ENCODE results near the gene IPO9.

Gene IPO9

DNA sequence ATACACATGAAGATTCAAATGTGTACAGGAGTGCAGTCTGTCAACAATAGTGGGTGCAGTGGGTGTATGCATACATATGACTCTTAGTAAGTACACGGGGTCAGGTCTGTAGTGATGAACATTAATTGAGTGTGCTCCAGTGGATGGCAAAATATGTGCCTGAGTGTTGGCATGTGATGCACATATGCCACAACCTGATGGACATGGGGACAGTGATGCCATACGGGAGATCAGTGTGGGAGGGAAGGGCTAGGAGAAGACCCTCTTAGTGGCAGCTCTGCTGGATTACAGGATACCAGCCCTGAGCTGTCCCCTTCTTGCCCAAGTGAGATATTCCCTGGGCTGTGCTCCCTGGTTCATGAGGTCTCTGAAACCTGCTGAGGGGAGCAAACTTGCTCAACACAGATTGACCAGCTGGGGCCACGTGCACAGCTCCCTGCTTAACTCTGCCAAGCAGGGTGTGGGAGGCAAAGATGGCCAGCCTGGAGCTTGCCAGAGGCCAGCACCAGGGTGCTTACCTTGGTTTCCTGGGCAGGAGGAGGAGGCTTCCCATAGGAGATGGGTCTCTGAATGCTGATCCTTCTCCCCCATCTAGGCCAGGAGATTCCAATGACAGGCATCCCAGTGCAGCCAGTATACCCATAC is 62.0 kb downstream of the IPO9 start:
- Histone ChIP-seq H3K9me3 (no peaks in the 10 kb centered on the region), H3K27me3 (ENCODE audit: low read depth) (peaks cover 12% of the 10 kb centered on the region; the same call in 1 of the 2 replicates), H3K4me3 (no peak overlapping the region), H3K36me3 (replicated peaks) (no peaks in the 10 kb centered on the region), H3K4me1 (no peaks in the 10 kb centered on the region)
- in situ Hi-C loops (cut with MboI; ENCODE audit: low sequenced_read_pairs), result loop anchor here (5.0 to 10.0 kb wide), 2 partner anchors 81 to 224 kb away; no protein-coding TSS in a partner anchor
- no peak for DNase-seq (ENCODE audit: low spot score in 2 of 2)

DNA sequence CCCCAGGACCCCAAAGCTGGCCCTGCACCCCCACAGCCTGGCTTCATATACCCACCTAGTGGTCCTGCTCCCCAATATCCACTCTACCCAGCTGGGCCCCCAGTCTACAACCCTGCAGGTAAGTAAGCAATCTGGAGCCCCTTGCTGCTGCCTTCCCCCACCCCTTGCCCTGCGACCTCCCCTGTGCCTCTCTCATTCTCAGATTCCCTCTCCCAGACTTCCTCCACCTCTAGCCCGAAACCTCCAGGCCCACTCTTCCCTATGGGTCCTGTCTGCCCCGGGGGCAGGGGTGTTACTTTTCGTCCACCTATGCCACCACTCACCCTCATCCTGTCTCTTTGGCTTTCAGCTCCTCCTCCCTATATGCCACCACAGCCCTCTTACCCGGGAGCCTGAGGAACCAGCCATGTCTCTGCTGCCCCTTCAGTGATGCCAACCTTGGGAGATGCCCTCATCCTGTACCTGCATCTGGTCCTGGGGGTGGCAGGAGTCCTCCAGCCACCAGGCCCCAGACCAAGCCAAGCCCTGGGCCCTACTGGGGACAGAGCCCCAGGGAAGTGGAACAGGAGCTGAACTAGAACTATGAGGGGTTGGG is 62.6 kb downstream of the IPO9 start:
- H3K9me3 ChIP-seq, result no peaks in the 10 kb centered on the region
- in situ Hi-C loops (cut with MboI; ENCODE audit: low sequenced_read_pairs), result loop anchor here (5.0 to 10.0 kb wide), 2 partner anchors 81 to 223 kb away; no protein-coding TSS in a partner anchor
- H3K36me3 ChIP-seq (replicated peaks), result no peaks in the 10 kb centered on the region
- H3K4me1 ChIP-seq, result peaks cover 3% of the 10 kb centered on the region; the same call in 1 of the 2 replicates
- peaks cover 12% of the 10 kb centered on the region; the same call in 1 of the 2 replicates for H3K27me3 ChIP-seq (ENCODE audit: low read depth)
- DNase-seq (ENCODE audit: low spot score in 2 of 2), result no peak
- H3K4me3 ChIP-seq, result no peak overlapping the region

DNA sequence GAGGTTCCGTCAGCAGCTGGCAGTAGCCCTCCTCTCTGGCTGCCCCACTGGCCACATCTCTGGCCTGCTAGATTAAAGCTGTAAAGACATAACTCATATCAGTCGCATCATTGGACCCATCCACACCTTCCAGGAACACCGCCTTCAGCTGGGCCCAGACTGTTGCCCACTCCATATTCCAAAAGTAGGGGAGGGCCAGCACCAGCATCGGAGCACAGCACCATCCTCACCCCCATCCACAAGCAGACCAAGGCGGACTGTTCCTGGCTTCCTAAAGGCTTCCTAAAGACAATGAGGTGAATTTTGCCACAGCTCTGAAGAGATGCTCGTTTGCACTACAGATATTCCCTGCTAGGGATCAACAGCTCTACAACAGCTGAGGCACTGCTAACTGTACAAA is 63.3 kb downstream of the IPO9 start:
- no peak for DNase-seq (ENCODE audit: low spot score in 2 of 2)
- Histone ChIP-seq H3K27me3 (ENCODE audit: low read depth) (peaks cover 12% of the 10 kb centered on the region; the same call in 1 of the 2 replicates), H3K4me1 (peaks cover 3% of the 10 kb centered on the region; the same call in 1 of the 2 replicates), H3K9me3 (no peaks in the 10 kb centered on the region), H3K36me3 (replicated peaks) (no peaks in the 10 kb centered on the region), H3K4me3 (no peak overlapping the region)
- in situ Hi-C loops (cut with MboI; ENCODE audit: low sequenced_read_pairs), result loop anchor here (5.0 to 10.0 kb wide), 2 partner anchors 80 to 223 kb away; no protein-coding TSS in a partner anchor

DNA sequence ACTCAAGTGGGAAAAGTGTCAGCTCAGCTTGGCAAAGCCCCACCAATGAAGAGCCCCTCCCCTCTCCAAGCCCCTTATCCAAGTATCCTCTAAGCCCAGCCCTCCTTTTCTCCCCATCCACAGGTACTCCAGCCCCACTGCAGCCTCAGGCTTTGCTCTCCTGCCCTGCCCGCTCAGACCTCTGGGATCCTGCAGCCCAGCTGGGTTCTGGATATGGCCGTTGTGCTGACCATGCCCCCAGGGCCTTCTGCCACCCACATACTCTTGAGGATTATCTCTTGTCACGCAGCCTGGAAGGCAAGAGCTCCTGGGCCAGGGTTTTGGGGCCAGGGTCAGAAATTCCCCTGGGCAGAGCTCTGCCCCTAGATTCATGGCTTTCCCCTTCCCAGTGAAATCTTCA is 64.5 kb downstream of the IPO9 start:
- Histone ChIP-seq H3K9me3 (no peaks in the 10 kb centered on the region), H3K36me3 (replicated peaks) (no peaks in the 10 kb centered on the region), H3K27me3 (ENCODE audit: low read depth) (peaks cover 5% of the 10 kb centered on the region), H3K4me3 (no peak overlapping the region), H3K4me1 (peaks cover 3% of the 10 kb centered on the region; the same call in 1 of the 2 replicates)
- in situ Hi-C loops (cut with MboI; ENCODE audit: low sequenced_read_pairs), result loop anchor here (5.0 to 10.0 kb wide), 2 partner anchors 79 to 221 kb away; no protein-coding TSS in a partner anchor
- DNase-seq (ENCODE audit: low spot score in 2 of 2), result peak in 1 of 2 experiments; percentile 30

DNA sequence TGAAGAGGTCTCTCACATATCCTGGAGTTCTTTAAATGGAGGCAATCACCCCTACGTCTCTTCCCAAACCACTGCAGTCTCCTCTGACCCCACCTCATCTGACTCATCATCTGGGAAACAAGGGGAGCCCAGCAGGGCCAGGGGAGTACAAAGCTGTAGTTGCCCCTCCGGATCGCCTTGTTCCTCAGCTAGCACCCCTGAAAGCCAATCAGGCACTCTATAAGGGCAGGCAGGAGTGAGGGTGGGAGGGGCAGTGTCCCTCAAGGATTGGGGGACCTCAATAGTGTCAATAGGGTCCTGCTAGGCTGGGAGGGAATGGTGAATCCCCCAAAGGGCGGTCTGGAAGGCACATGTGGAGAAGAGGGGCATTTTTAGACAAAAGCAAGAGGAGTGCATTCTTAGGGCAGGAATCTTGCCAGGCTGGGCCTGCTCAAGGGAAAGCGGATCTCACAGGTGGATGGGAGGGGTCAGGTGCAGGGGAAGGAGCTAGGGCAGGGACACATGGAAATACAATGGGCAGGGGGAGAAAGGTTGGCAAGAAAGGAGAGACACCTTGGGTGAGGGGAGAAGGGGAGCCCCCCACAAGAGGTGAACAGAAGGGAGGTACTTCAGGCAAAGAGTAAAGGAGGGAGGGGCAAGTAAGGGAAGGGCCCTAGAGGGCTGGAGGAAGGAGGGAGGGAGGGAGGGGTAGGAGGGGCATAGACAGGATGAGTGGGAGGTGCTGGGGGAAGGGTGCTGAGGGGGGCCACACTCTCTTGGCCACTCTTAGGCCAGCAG is 65.6 kb downstream of the IPO9 start:
- no peaks in the 10 kb centered on the region for H3K36me3 ChIP-seq (replicated peaks)
- in situ Hi-C loops (cut with MboI; ENCODE audit: low sequenced_read_pairs), result loop anchor here (5.0 to 10.0 kb wide), 2 partner anchors 78 to 220 kb away; no protein-coding TSS in a partner anchor
- no peak overlapping the region for H3K4me3 ChIP-seq
- peaks cover 3% of the 10 kb centered on the region; the same call in 1 of the 2 replicates for H3K4me1 ChIP-seq
- H3K9me3 ChIP-seq, result no peaks in the 10 kb centered on the region
- peaks cover 7% of the 10 kb centered on the region for H3K27me3 ChIP-seq (ENCODE audit: low read depth)
- DNase-seq (ENCODE audit: low spot score in 2 of 2), result no peak

DNA sequence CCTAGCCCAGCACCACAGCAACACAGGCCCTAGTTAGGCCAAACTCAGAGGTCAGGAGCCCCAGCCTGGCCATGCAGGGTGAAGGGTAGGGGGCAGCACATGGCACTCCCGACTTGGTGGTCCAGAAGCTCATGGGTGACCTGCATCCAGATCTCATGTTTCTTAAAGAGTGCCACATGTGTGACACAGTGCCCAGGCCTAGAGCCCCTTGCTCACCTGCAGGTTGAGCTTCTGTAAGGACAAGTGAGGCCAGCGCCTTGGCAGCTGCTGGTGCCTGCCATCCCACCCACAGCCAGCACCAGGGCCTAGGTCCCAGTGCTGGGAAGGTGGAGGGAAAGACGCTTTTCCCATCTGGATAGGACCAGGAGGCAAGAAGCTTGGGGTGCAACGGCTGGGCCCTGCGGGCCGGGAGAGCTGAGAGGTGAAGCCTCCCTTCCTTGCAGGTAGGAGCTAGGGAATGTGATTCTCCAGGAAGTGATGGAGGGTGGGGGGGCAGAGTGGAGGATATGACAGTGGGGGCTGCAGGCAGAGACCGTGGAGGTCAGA is 66.2 kb downstream of the IPO9 start:
- H3K9me3 ChIP-seq, result no peaks in the 10 kb centered on the region
- peaks cover 3% of the 10 kb centered on the region; the same call in 1 of the 2 replicates for H3K4me1 ChIP-seq
- DNase-seq (ENCODE audit: low spot score in 2 of 2), result no peak
- in situ Hi-C loops (cut with MboI; ENCODE audit: low sequenced_read_pairs), result loop anchor here (10.0 kb wide), 1 partner anchor 220 kb away; no protein-coding TSS in a partner anchor
- H3K27me3 ChIP-seq (ENCODE audit: low read depth), result peaks cover 13% of the 10 kb centered on the region; the same call in 1 of the 2 replicates
- H3K36me3 ChIP-seq (replicated peaks), result no peaks in the 10 kb centered on the region
- no peak overlapping the region for H3K4me3 ChIP-seq

DNA sequence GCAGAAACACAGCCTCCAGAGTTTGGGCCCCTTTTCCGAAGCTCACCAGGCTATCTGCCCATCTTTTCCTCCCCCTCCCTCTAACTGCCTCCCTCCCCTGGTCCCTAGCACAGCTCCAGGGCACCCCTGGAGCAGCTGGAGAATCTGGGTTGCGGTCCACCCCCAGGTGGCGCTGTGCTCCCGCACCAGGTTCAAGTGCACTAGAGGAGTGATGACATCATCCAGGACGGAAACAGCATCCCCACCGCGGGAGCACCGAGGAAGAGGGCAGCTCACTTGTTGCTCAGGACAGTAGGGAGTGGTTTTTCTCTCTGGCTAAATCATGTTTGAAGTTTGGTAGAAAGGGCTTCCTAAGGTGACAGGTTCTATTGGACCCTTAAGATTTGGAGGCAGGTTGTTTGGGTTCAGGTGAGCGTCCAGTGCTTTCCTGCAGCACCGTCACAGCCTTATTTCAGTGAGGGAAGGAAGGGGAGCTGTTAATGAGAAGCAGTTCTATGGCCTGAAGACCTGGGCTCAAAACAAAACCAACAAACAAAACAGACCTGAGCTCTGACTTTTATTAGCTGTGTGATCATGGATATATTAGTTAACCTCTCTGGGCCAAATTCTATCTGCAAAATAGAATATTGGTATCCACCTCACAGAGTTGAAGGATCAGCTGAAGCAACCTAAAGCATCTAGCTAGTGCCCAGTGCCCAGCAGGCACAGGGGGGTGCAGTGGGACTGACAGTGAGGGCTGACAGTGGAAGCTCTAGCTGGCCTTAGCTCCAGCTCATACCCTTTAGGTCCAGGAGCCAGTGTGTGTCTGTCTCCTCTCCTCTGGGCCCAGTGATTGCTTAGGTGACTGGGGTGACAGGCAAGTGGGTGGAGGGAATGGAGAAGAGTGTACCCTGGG is 67.2 kb downstream of the IPO9 start:
- in situ Hi-C loops (cut with MboI; ENCODE audit: low sequenced_read_pairs), result loop anchor here (10.0 kb wide), 1 partner anchor 219 kb away; no protein-coding TSS in a partner anchor
- peaks cover 3% of the 10 kb centered on the region; the same call in 1 of the 2 replicates for H3K4me1 ChIP-seq
- peaks cover 12% of the 10 kb centered on the region; the same call in 1 of the 2 replicates for H3K27me3 ChIP-seq (ENCODE audit: low read depth)
- DNase-seq (ENCODE audit: low spot score in 2 of 2), result peak; percentile 74 to 93
- no peaks in the 10 kb centered on the region for H3K9me3 ChIP-seq
- no peaks in the 10 kb centered on the region for H3K36me3 ChIP-seq (replicated peaks)
- H3K4me3 ChIP-seq, result no peak overlapping the region

DNA sequence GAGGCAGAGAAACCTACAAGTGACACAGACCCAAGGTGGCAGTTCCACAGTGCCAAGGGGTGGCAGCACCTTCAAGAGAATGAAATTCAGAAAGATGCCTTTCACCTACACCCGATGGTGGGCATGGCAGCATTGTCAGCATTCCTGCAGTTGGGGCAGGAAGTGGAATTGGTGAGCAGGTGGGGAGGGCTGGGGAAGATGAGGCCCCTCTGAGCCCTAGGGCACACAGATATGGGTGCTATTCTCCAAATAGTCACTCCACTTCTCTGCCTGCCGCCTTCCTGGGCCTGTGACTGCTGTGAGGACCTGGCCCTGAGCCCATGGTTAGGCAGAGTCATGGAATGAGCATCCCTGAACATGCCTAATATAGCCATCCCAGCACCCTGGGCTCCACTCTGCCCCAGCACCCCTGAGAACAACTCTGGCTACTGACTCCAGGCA is 68.0 kb downstream of the IPO9 start:
- H3K4me3 ChIP-seq, result no peak overlapping the region
- peaks cover 3% of the 10 kb centered on the region; the same call in 1 of the 2 replicates for H3K4me1 ChIP-seq
- H3K27me3 ChIP-seq (ENCODE audit: low read depth), result peaks cover 12% of the 10 kb centered on the region; the same call in 1 of the 2 replicates
- H3K9me3 ChIP-seq, result no peaks in the 10 kb centered on the region
- no peaks in the 10 kb centered on the region for H3K36me3 ChIP-seq (replicated peaks)
- in situ Hi-C loops (cut with MboI; ENCODE audit: low sequenced_read_pairs), result loop anchor here (10.0 kb wide), 1 partner anchor 218 kb away; no protein-coding TSS in a partner anchor
- DNase-seq (ENCODE audit: low spot score in 2 of 2), result no peak

DNA sequence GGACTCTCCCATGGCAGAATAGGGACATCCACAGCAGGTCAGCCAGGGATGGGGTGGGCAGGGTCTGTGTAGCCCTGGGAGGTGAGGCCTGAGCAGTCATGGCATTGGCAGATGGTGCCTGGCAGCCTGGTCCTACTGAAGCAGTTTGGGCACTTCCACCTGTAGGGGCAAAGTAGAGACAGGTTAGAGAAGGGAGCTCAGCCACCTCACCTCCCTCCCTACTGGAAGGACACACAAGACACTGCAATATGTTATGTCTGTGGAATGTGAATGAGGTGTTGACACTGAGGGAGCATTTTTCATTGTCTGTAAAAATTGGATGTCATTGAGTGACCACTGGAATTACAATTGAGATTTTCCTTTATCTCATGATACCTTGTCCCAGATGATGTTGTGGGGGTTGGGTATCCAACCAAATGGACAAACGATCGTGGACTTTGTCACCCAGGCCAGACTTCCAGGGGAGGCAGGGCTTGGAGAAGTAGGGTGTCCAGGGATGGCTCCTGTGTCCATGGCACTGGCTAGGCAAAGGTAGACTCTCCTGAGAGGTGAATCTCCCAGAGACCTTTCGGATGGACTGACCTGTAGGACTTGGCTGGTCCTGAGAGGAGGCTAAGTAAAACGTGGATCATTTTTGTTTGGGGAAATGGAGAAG is 69.4 kb downstream of the IPO9 start:
- DNase-seq (ENCODE audit: low spot score in 2 of 2), result no peak
- H3K4me3 ChIP-seq, result no peak overlapping the region
- in situ Hi-C loops (cut with MboI; ENCODE audit: low sequenced_read_pairs), result loop anchor here (10.0 kb wide), 1 partner anchor 216 kb away; no protein-coding TSS in a partner anchor
- peaks cover 12% of the 10 kb centered on the region; the same call in 1 of the 2 replicates for H3K27me3 ChIP-seq (ENCODE audit: low read depth)
- no peaks in the 10 kb centered on the region for H3K36me3 ChIP-seq (replicated peaks)
- no peaks in the 10 kb centered on the region for H3K9me3 ChIP-seq
- peaks cover 3% of the 10 kb centered on the region; the same call in 1 of the 2 replicates for H3K4me1 ChIP-seq

DNA sequence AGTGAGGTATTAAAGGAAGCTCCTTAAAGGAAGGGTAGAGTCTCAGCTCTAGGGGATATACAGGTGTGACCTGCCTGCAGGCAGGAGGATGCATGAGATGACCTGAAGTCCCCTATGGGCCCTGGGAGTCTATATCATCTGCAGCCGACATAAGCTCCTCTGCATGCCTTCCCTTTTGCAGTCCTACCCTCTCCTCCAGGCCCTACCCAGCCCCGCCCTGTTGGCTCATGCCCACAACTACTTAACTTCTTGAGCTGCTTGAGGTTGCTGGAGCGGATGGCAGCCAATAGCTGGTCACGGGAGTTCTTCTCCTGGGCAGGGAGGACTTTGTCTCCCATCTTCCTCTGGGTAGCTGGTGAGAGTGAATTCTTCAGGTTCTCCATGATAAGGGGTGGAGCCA is 70.0 kb downstream of the IPO9 start:
- in situ Hi-C loops (cut with MboI; ENCODE audit: low sequenced_read_pairs), result loop anchor here (10.0 kb wide), 1 partner anchor 216 kb away; no protein-coding TSS in a partner anchor
- no peak for DNase-seq (ENCODE audit: low spot score in 2 of 2)
- no peak overlapping the region for H3K4me3 ChIP-seq
- peaks cover 3% of the 10 kb centered on the region; the same call in 1 of the 2 replicates for H3K4me1 ChIP-seq
- H3K27me3 ChIP-seq (ENCODE audit: low read depth), result peaks cover 12% of the 10 kb centered on the region; the same call in 1 of the 2 replicates
- H3K36me3 ChIP-seq (replicated peaks), result no peaks in the 10 kb centered on the region
- H3K9me3 ChIP-seq, result no peaks in the 10 kb centered on the region

DNA sequence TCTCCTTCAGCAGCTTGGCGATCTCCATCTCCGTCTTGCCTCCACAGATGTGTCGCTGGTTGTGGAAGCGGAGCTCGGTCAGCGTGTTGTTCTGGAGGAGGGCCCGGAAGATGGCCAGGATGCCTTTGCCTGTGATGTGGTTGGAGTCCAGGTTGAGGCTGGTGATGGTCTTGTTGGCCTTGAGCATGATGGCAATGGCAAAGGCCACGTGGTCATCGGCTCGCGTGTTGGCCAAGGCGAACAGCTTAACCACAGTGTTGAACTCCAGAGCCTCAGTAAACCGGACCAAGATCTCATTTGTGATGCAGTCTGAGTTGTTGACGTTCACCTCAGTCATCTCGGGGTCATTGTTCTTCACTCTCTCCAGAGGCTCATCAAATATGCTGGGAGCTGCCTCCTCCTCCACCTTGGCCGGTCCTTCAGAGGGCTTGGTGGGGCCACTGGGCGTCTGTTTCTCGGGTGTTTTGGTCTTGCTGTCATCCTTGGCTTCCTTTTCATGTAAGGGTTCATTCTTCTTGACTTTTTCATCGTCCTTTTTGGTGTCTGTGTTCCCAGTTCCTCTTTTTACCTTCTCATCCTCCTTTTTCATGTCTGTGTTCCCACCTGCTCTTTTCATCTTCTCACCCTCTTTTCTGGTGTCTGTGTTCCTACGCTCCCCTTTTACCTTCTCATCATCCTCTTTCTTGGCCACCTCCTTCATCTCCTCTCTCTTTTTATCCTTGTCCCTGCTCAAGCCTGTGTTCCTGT is 70.9 kb downstream of the IPO9 start:
- H3K4me3 ChIP-seq, result no peak overlapping the region
- H3K36me3 ChIP-seq (replicated peaks), result no peaks in the 10 kb centered on the region
- DNase-seq (ENCODE audit: low spot score in 2 of 2), result no peak
- peaks cover 3% of the 10 kb centered on the region; the same call in 1 of the 2 replicates for H3K4me1 ChIP-seq
- peaks cover 12% of the 10 kb centered on the region; the same call in 1 of the 2 replicates for H3K27me3 ChIP-seq (ENCODE audit: low read depth)
- in situ Hi-C loops (cut with MboI; ENCODE audit: low sequenced_read_pairs), result loop anchor here (10.0 kb wide), 1 partner anchor 215 kb away; no protein-coding TSS in a partner anchor
- H3K9me3 ChIP-seq, result no peaks in the 10 kb centered on the region
